ENCODE data around the gene NPAS3.

The NPAS3 gene

GRCh38 chr14:33186656-33187055, 248.0 kb downstream of the NPAS3 start:
- Histone ChIP-seq H3K9ac (ENCODE audit: low read length in 5 of 5) (no peak overlapping the region), H3K4me3 (ENCODE audit: low read depth in 1 of 5, low read length in 5 of 5) (no peak overlapping the region), H3K9me3 (ENCODE audit: control insufficient read depth in 5 of 5, low read length in 5 of 5) (no peaks in the 10 kb centered on the region), H3K36me3 (ENCODE audit: control insufficient read depth in 5 of 5, insufficient read depth in 5 of 5, low read length in 5 of 5) (no peaks in the 10 kb centered on the region), H3K4me1 (ENCODE audit: control insufficient read depth in 5 of 5, insufficient read depth in 5 of 5, low read length in 5 of 5) (peaks cover 0 to 12% (median 10%) of the 10 kb centered on the region in 5 donors), H3K27ac (ENCODE audit: low read depth, low read length) (no peak overlapping the region), H3K27me3 (ENCODE audit: control insufficient read depth in 5 of 5, insufficient read depth in 4 of 5, low read length in 5 of 5) (no peaks in the 10 kb centered on the region)

DNA sequence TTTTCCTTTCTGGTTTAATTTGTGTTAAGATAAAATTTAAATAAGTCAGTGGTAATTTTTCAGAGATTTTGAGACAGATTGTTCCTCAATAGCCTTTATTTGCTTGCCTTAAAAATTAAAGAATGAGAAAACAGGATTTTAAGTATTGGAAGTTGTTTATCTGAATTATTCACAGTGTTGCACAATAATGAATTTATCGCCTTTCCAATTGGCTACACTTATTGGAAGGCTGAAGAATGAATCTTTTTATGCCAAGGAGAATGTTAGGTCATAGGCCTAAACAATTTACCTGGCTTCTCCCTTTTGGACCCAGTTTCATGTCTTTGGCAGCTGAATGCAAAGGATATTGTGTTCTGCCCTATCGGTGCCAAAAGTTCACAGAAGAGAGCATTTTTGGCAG, 250.2 kb downstream of the NPAS3 start:
- H3K27me3 ChIP-seq (ENCODE audit: control insufficient read depth in 5 of 5, insufficient read depth in 4 of 5, low read length in 5 of 5) = no peaks in the 10 kb centered on the region
- H3K4me1 ChIP-seq (ENCODE audit: control insufficient read depth in 5 of 5, insufficient read depth in 5 of 5, low read length in 5 of 5) = peaks cover 0 to 12% (median 10%) of the 10 kb centered on the region in 5 donors
- H3K36me3 ChIP-seq (ENCODE audit: control insufficient read depth in 5 of 5, insufficient read depth in 5 of 5, low read length in 5 of 5) = no peaks in the 10 kb centered on the region
- no peak overlapping the region for H3K27ac ChIP-seq (ENCODE audit: low read depth, low read length)
- no peaks in the 10 kb centered on the region for H3K9me3 ChIP-seq (ENCODE audit: control insufficient read depth in 5 of 5, low read length in 5 of 5)
- no peak overlapping the region for H3K9ac ChIP-seq (ENCODE audit: low read length in 5 of 5)
- H3K4me3 ChIP-seq (ENCODE audit: low read depth in 1 of 5, low read length in 5 of 5) = no peak overlapping the region

DNA sequence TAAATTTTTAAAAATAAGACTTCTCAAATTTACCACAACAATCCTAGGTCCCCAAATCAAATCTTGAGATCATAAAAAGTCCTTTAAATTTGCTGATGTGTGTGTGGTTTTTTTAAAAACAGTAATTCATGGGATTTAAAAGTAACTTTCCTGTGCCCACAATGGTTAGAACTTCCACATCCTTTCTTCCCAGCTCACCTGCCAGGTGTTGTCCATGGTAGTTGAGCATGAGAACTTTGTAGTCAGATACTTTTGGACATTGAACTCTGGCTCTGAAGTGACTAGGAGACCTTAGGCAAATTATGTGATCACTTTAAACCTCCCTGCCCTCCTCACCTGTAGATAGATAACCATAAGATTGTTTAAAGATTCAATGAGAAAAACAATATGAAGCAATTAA, 253.2 kb downstream of the NPAS3 start:
- H3K27ac ChIP-seq (ENCODE audit: low read depth, low read length) = no peak overlapping the region

GRCh38 chr14:33194551-33194950, 255.9 kb downstream of the NPAS3 start:
- Histone ChIP-seq H3K9ac (ENCODE audit: low read length in 5 of 5) (no peak overlapping the region), H3K36me3 (ENCODE audit: control insufficient read depth in 5 of 5, insufficient read depth in 5 of 5, low read length in 5 of 5) (no peaks in the 10 kb centered on the region), H3K4me3 (ENCODE audit: low read depth in 1 of 5, low read length in 5 of 5) (no peak overlapping the region), H3K4me1 (ENCODE audit: control insufficient read depth in 5 of 5, insufficient read depth in 5 of 5, low read length in 5 of 5) (peaks cover 0 to under 1% (median 0%) of the 10 kb centered on the region in 5 donors), H3K27me3 (ENCODE audit: control insufficient read depth in 5 of 5, insufficient read depth in 4 of 5, low read length in 5 of 5) (no peaks in the 10 kb centered on the region), H3K27ac (ENCODE audit: low read depth, low read length) (no peak overlapping the region), H3K9me3 (ENCODE audit: control insufficient read depth in 5 of 5, low read length in 5 of 5) (peaks cover 0 to 2% (median 0%) of the 10 kb centered on the region in 5 donors)

More for the DNA sequence above, 253.2 kb downstream of the NPAS3 start:
- no peak overlapping the region for H3K4me3 ChIP-seq (ENCODE audit: low read depth in 1 of 5, low read length in 5 of 5)
- no peaks in the 10 kb centered on the region for H3K27me3 ChIP-seq (ENCODE audit: control insufficient read depth in 5 of 5, insufficient read depth in 4 of 5, low read length in 5 of 5)
- H3K36me3 ChIP-seq (ENCODE audit: control insufficient read depth in 5 of 5, insufficient read depth in 5 of 5, low read length in 5 of 5) = no peaks in the 10 kb centered on the region
- peaks cover 0 to 12% (median 10%) of the 10 kb centered on the region in 5 donors for H3K4me1 ChIP-seq (ENCODE audit: control insufficient read depth in 5 of 5, insufficient read depth in 5 of 5, low read length in 5 of 5)
- no peak overlapping the region for H3K9ac ChIP-seq (ENCODE audit: low read length in 5 of 5)
- H3K9me3 ChIP-seq (ENCODE audit: control insufficient read depth in 5 of 5, low read length in 5 of 5) = no peaks in the 10 kb centered on the region

DNA sequence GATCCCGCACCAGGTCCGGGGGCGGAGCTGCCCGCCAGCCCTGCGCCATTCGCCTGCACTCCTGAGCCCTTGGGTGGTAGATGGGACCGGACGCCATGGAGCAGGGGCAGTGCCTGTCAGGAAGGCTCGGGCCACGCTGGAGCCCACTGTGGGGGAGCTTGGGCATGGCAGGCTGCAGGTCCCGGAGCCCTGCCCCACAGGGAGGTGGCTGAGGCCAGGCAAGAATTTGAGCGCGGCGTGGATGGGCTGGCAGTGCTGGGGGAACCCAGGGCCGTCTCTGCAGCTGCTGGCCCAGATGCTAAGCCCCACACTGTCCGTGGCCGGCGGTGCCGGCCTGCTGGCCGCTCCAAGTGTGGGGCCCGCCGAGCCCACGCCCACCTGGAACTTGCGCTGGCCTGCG, 260.0 kb downstream of the NPAS3 start:
- Histone ChIP-seq H3K36me3 (ENCODE audit: control insufficient read depth in 5 of 5, insufficient read depth in 5 of 5, low read length in 5 of 5) (no peaks in the 10 kb centered on the region), H3K9ac (ENCODE audit: low read length in 5 of 5) (no peak overlapping the region), H3K4me1 (ENCODE audit: control insufficient read depth in 5 of 5, insufficient read depth in 5 of 5, low read length in 5 of 5) (no peaks in the 10 kb centered on the region), H3K4me3 (ENCODE audit: low read depth in 1 of 5, low read length in 5 of 5) (no peak overlapping the region), H3K9me3 (ENCODE audit: control insufficient read depth in 5 of 5, low read length in 5 of 5) (peaks cover 0 to 2% (median 0%) of the 10 kb centered on the region in 5 donors), H3K27me3 (ENCODE audit: control insufficient read depth in 5 of 5, insufficient read depth in 4 of 5, low read length in 5 of 5) (no peaks in the 10 kb centered on the region), H3K27ac (ENCODE audit: low read depth, low read length) (no peak overlapping the region)

GRCh38 chr14:33201116-33201515, 262.4 kb downstream of the NPAS3 start:
- peaks cover 0 to 2% (median 0%) of the 10 kb centered on the region in 5 donors for H3K9me3 ChIP-seq (ENCODE audit: control insufficient read depth in 5 of 5, low read length in 5 of 5)
- no peak overlapping the region for H3K27ac ChIP-seq (ENCODE audit: low read depth, low read length)
- no peak overlapping the region for H3K4me3 ChIP-seq (ENCODE audit: low read depth in 1 of 5, low read length in 5 of 5)
- H3K36me3 ChIP-seq (ENCODE audit: control insufficient read depth in 5 of 5, insufficient read depth in 5 of 5, low read length in 5 of 5) = no peaks in the 10 kb centered on the region
- no peak overlapping the region for H3K9ac ChIP-seq (ENCODE audit: low read length in 5 of 5)
- no peaks in the 10 kb centered on the region for H3K27me3 ChIP-seq (ENCODE audit: control insufficient read depth in 5 of 5, insufficient read depth in 4 of 5, low read length in 5 of 5)
- peaks cover 0 to 6% (median 0%) of the 10 kb centered on the region in 5 donors for H3K4me1 ChIP-seq (ENCODE audit: control insufficient read depth in 5 of 5, insufficient read depth in 5 of 5, low read length in 5 of 5)

GRCh38 chr14:33206981-33207380, 268.3 kb downstream of the NPAS3 start:
- H3K27me3 ChIP-seq (ENCODE audit: control insufficient read depth in 5 of 5, insufficient read depth in 4 of 5, low read length in 5 of 5) = no peaks in the 10 kb centered on the region
- H3K4me1 ChIP-seq (ENCODE audit: control insufficient read depth in 5 of 5, insufficient read depth in 5 of 5, low read length in 5 of 5) = peaks cover 0 to 6% (median 0%) of the 10 kb centered on the region in 5 donors
- no peak overlapping the region for H3K9ac ChIP-seq (ENCODE audit: low read length in 5 of 5)
- H3K4me3 ChIP-seq (ENCODE audit: low read depth in 1 of 5, low read length in 5 of 5) = no peak overlapping the region
- H3K36me3 ChIP-seq (ENCODE audit: control insufficient read depth in 5 of 5, insufficient read depth in 5 of 5, low read length in 5 of 5) = no peaks in the 10 kb centered on the region
- H3K9me3 ChIP-seq (ENCODE audit: control insufficient read depth in 5 of 5, low read length in 5 of 5) = no peaks in the 10 kb centered on the region
- no peak overlapping the region for H3K27ac ChIP-seq (ENCODE audit: low read depth, low read length)

GRCh38 chr14:33207467-33208017, 268.9 kb downstream of the NPAS3 start:
- H3K36me3 ChIP-seq (ENCODE audit: control insufficient read depth in 5 of 5, insufficient read depth in 5 of 5, low read length in 5 of 5) = no peaks in the 10 kb centered on the region
- H3K27ac ChIP-seq (ENCODE audit: low read depth, low read length) = no peak overlapping the region
- H3K4me3 ChIP-seq (ENCODE audit: low read depth in 1 of 5, low read length in 5 of 5) = no peak overlapping the region
- H3K4me1 ChIP-seq (ENCODE audit: control insufficient read depth in 5 of 5, insufficient read depth in 5 of 5, low read length in 5 of 5) = peaks cover 0 to 6% (median 0%) of the 10 kb centered on the region in 5 donors
- no peak overlapping the region for H3K9ac ChIP-seq (ENCODE audit: low read length in 5 of 5)
- H3K9me3 ChIP-seq (ENCODE audit: control insufficient read depth in 5 of 5, low read length in 5 of 5) = no peaks in the 10 kb centered on the region
- no peaks in the 10 kb centered on the region for H3K27me3 ChIP-seq (ENCODE audit: control insufficient read depth in 5 of 5, insufficient read depth in 4 of 5, low read length in 5 of 5)

GRCh38 chr14:33210311-33210710, 271.6 kb downstream of the NPAS3 start:
- no peak overlapping the region for H3K9ac ChIP-seq (ENCODE audit: low read length in 5 of 5)
- no peak overlapping the region for H3K4me3 ChIP-seq (ENCODE audit: low read depth in 1 of 5, low read length in 5 of 5)
- no peaks in the 10 kb centered on the region for H3K27me3 ChIP-seq (ENCODE audit: control insufficient read depth in 5 of 5, insufficient read depth in 4 of 5, low read length in 5 of 5)
- no peaks in the 10 kb centered on the region for H3K9me3 ChIP-seq (ENCODE audit: control insufficient read depth in 5 of 5, low read length in 5 of 5)
- no peak overlapping the region for H3K27ac ChIP-seq (ENCODE audit: low read depth, low read length)
- no peaks in the 10 kb centered on the region for H3K36me3 ChIP-seq (ENCODE audit: control insufficient read depth in 5 of 5, insufficient read depth in 5 of 5, low read length in 5 of 5)
- no peaks in the 10 kb centered on the region for H3K4me1 ChIP-seq (ENCODE audit: control insufficient read depth in 5 of 5, insufficient read depth in 5 of 5, low read length in 5 of 5)

DNA sequence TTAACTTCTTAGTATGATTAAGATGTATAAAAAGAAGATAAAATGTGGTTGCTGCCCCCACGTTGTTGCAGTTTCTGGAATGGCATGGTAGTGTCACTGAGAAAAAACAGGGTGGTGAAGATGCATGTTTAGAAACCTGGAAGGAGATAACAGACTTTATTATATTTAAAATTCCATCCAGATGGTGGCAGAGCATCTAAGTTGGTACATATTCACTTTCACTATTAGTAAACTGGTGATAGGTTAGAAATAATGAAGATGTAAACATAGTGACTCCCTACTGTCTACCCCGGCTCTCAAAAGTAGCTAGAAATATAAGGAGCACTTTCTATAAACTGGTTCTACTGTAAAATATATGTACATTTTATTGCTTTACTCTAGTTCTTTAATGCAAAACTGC, 279.3 kb downstream of the NPAS3 start:
- Histone ChIP-seq H3K27ac (ENCODE audit: low read depth, low read length) (no peak overlapping the region), H3K36me3 (ENCODE audit: control insufficient read depth in 5 of 5, insufficient read depth in 5 of 5, low read length in 5 of 5) (no peaks in the 10 kb centered on the region), H3K4me3 (ENCODE audit: low read depth in 1 of 5, low read length in 5 of 5) (no peak overlapping the region), H3K4me1 (ENCODE audit: control insufficient read depth in 5 of 5, insufficient read depth in 5 of 5, low read length in 5 of 5) (no peaks in the 10 kb centered on the region), H3K9ac (ENCODE audit: low read length in 5 of 5) (no peak overlapping the region), H3K27me3 (ENCODE audit: control insufficient read depth in 5 of 5, insufficient read depth in 4 of 5, low read length in 5 of 5) (no peaks in the 10 kb centered on the region), H3K9me3 (ENCODE audit: control insufficient read depth in 5 of 5, low read length in 5 of 5) (no peaks in the 10 kb centered on the region)
